CD4-positive, alpha-beta T cell treated with Interleukin-6 at 100 ng/mL for 8 hours (primary cell): ENCODE data around the gene NECTIN1.

Experiments used
- DNase-seq: peaks from one replicate; pipeline ENCODE4 v3.0.0-alpha.2; 2020; ENCODE audit warnings: mixed read lengths, low spot score

NECTIN1 gene

GRCh38 chr11:119671561-119672015 lies 57.4 kb downstream of the NECTIN1 start:
- no peak for DNase-seq

GRCh38 chr11:119671051-119671450 lies 57.9 kb downstream of the NECTIN1 start:
- DNase-seq = no peak

- no peak for DNase-seq
Measured at GRCh38 chr11:119669487-119669886, 59.5 kb downstream of the NECTIN1 start.

GRCh38 chr11:119668676-119669075 lies 60.3 kb downstream of the NECTIN1 start:
- no peak for DNase-seq

- peak; percentile 48 for DNase-seq
Measured at GRCh38 chr11:119666463-119667131, 62.4 kb downstream of the NECTIN1 start.

- DNase-seq = no peak
Measured at GRCh38 chr11:119666061-119666460, 62.9 kb downstream of the NECTIN1 start.

GRCh38 chr11:119664701-119665420 lies 64.1 kb downstream of the NECTIN1 start:
- DNase-seq = no peak

- DNase-seq = no peak
Measured at GRCh38 chr11:119664063-119664572, 64.9 kb downstream of the NECTIN1 start.

- no peak for DNase-seq
Measured at GRCh38 chr11:119663279-119663678, 65.7 kb downstream of the NECTIN1 start.

GRCh38 chr11:119661226-119661625 lies 67.8 kb downstream of the NECTIN1 start:
- no peak for DNase-seq

- DNase-seq = no peak
Measured at GRCh38 chr11:119659971-119660723, 68.9 kb downstream of the NECTIN1 start.

GRCh38 chr11:119652907-119653659 lies 75.9 kb downstream of the NECTIN1 start:
- no peak for DNase-seq

- DNase-seq = no peak
Measured at GRCh38 chr11:119651802-119652584, 77.0 kb downstream of the NECTIN1 start.

GRCh38 chr11:119650251-119650650 lies 78.7 kb downstream of the NECTIN1 start:
- no peak for DNase-seq

- DNase-seq = no peak
Measured at GRCh38 chr11:119647254-119647653, 81.7 kb downstream of the NECTIN1 start.

GRCh38 chr11:119645018-119645417 lies 84.0 kb downstream of the NECTIN1 start:
- no peak for DNase-seq

- DNase-seq = no peak
Measured at GRCh38 chr11:119644502-119644901, 84.5 kb downstream of the NECTIN1 start.

- no peak for DNase-seq
Measured at GRCh38 chr11:119643876-119644225, 85.1 kb downstream of the NECTIN1 start.

GRCh38 chr11:119643212-119643875 lies 85.7 kb downstream of the NECTIN1 start:
- no peak for DNase-seq

GRCh38 chr11:119641983-119642745 lies 86.8 kb downstream of the NECTIN1 start:
- peak; percentile 21 for DNase-seq
